Thoracic aorta (tissue), 2 donors: ENCODE results near the gene CHN2. TPM values are rescaled to one million over a fixed set of nuclear protein-coding genes. Genes with fewer than 3 reads are reported as not detected.

Experiments
- ATAC-seq: fragments of 150-250 bp; one replicate; pipeline ENCODE4 v1.8.0; 2017; ENCODE audit warnings: low read depth; ENCODE audit not compliant: insufficient number of reproducible peaks, low FRiP score
- DNase-seq: peaks from one replicate; pipeline ENCODE4 v3.0.0-alpha.2; 2020; ENCODE audit warnings: low spot score
- H3K27ac ChIP-seq, 2 donors: fragments of 200-600 bp; sonication (generic); 1 replicate in 1 of 2; 2 replicates in 1 of 2; pipeline ENCODE4 v1.5.1; 2016; ENCODE audit warnings: mild to moderate bottlenecking in 2 of 2, moderate library complexity in 2 of 2
- H3K27me3 ChIP-seq: fragments of 200-600 bp; sonication (generic); replicated peaks from 2 replicates; pipeline ENCODE4 v1.6.0; 2016; ENCODE audit warnings: mild to moderate bottlenecking; ENCODE audit not compliant: insufficient read depth
- H3K36me3 ChIP-seq: fragments of 200-600 bp; sonication (generic); one replicate; pipeline ENCODE4 v1.5.1; 2016
- H3K4me1 ChIP-seq, 2 donors: fragments of 200-600 bp; sonication (generic); 1 replicate in 1 of 2; 2 replicates in 1 of 2; pipeline versions ENCODE4 v1.5.1 to v1.6.0; 2016; ENCODE audit warnings: low read depth in 2 of 2, mild to moderate bottlenecking in 1 of 2; ENCODE audit not compliant: control insufficient read depth in 1 of 2
- H3K4me3 ChIP-seq: fragments of 200-600 bp; sonication (generic); 2 replicates; pipeline ENCODE4 v1.5.1; 2016; ENCODE audit warnings: mild to moderate bottlenecking
- H3K9me3 ChIP-seq: fragments of 200-600 bp; sonication (generic); 2 replicates; pipeline ENCODE4 v1.5.1; 2016
- total RNA-seq, 2 donors: library from RNA; depleted of rRNA; stranded (reverse); fragments of >200 nt; gene quantifications; one replicate each; pipeline versions ENCODE4 v1.1.0 to v1.2.3, GENCODE V29; 2016
- TF ChIP-seq, protein P1 (sequence below): fragments of 200-600 bp; sonication (generic); IDR thresholded peaks from one replicate; pipeline ENCODE4 v1.5.1; 2019; ENCODE audit warnings: antibody characterized with exemption

The CHN2 gene
- total RNA-seq, 2 donors from 2014 or later: 22.6 to 44.7 TPM

DNA sequence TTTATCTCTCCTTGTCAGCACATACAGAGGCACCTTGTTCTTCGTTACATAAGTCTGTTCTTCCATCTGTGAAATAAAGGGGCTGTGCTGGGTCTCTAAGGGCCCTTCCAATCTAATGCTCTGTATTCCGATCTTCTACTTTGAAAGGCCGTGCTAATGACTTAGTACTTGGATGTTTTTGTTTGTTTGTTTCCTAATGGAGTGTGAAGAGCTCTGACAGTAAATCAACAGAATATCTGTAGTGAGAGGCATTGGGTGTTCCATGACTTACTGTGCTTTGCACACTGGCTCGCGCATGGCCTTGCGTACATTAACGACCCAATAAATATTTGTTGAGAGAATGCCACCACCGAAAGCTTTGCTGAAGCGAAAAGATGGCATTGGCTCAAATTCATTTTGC is 162.1 kb downstream of the CHN2 start:
- DNase-seq: no peak
- ATAC-seq: no peak
- no peak overlapping the region for H3K4me3 ChIP-seq

DNA sequence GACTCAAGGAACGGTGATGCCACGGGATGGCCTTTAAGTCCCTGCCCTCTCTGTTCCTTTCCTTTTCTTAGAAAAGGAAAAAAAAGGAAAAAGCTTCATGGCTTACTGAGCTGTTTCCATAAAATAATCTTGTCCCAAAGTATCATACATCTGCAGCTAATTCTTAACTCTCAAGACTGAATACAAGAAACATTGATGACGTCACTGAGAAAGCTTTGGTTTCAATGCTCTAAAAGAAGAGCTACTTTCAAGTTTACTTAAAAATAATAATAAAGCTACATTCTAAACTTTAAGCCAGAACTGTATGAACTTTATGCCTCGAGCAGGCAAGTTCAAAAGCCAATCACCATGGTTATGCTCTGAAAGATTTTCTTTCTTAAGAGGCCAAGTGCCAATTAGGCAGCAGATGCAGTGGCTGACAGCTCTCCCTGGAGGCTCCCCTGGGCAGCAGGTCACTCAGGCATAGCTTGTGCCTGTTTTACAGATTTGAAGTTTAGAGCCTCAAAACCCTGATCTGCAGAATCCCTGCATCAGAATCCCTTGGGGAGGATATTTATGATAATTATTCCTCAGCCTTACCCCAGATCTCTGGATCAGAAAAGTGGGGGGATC is 165.0 kb downstream of the CHN2 start:
- no peak for ATAC-seq
- no peaks in the 10 kb centered on the region for H3K36me3 ChIP-seq
- DNase-seq: no peak

More for the DNA sequence above, 162.1 kb downstream of the CHN2 start:
- Histone ChIP-seq H3K27me3 (no peaks in the 10 kb centered on the region), H3K4me1 (no peaks in the 10 kb centered on the region), H3K9me3 (no peaks in the 10 kb centered on the region), H3K36me3 (no peaks in the 10 kb centered on the region), H3K27ac (no peak overlapping the region)
- TF ChIP-seq, protein P1, sequence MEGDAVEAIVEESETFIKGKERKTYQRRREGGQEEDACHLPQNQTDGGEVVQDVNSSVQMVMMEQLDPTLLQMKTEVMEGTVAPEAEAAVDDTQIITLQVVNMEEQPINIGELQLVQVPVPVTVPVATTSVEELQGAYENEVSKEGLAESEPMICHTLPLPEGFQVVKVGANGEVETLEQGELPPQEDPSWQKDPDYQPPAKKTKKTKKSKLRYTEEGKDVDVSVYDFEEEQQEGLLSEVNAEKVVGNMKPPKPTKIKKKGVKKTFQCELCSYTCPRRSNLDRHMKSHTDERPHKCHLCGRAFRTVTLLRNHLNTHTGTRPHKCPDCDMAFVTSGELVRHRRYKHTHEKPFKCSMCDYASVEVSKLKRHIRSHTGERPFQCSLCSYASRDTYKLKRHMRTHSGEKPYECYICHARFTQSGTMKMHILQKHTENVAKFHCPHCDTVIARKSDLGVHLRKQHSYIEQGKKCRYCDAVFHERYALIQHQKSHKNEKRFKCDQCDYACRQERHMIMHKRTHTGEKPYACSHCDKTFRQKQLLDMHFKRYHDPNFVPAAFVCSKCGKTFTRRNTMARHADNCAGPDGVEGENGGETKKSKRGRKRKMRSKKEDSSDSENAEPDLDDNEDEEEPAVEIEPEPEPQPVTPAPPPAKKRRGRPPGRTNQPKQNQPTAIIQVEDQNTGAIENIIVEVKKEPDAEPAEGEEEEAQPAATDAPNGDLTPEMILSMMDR: no peak

DNA sequence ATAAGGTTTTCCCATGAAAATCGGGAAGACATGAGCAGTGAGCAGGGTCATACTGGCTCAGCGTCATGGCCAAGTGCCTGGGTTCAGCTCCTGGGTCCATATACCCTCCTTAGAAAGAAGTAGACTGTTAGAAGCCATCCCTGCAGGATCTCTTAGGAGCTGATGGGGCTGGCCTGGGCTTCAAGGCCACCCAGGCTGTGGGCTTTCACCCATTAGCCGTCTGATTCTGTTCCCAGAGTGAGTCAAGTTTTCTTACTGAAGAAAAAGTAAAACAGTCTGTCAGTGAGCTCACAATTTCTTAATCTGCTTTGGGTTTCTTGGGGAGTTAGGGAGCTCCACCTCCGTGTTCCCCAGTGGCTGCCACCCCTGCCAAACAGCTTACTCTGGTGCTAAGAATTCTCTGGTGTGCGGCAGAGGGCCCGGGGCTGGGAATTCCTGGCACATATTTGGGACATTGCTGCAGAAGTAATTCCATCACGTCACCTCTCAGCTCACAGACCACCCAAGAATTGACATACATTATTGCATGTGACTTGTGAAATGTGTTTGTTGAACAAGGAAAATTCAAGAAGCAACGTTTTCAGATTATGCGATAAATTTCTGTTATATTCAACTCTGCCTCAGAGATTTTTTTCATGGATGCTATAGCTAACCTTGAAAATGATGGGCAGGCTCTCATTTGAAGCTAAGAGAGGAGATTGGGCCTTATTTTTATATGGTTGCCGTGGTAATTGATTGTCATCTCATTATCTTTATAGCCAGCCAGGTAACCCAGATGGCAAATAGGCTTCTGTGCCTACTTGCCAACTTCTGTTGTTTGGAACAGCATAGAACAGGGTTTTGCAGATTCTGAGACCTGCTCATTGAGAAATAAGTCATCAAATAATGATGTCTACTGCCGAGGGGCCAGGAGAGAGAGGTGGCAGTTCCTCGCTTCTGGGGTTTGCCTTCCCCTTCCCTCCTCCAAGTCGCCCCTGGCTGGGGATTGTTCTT is 166.4 kb downstream of the CHN2 start:
- H3K4me3 ChIP-seq: no peak overlapping the region
- no peaks in the 10 kb centered on the region for H3K9me3 ChIP-seq
- H3K4me1 ChIP-seq: no peaks in the 10 kb centered on the region
- H3K27ac ChIP-seq: no peak overlapping the region
- H3K36me3 ChIP-seq: no peaks in the 10 kb centered on the region
- DNase-seq (no peak), ATAC-seq (no peak)
- H3K27me3 ChIP-seq: no peaks in the 10 kb centered on the region
- TF ChIP-seq, protein P1: no peak

More for the DNA sequence above, 165.0 kb downstream of the CHN2 start:
- Histone ChIP-seq H3K4me3 (no peak overlapping the region), H3K27ac (no peak overlapping the region), H3K27me3 (no peaks in the 10 kb centered on the region), H3K9me3 (no peaks in the 10 kb centered on the region), H3K4me1 (no peaks in the 10 kb centered on the region)
- TF ChIP-seq, protein P1: no peak

DNA sequence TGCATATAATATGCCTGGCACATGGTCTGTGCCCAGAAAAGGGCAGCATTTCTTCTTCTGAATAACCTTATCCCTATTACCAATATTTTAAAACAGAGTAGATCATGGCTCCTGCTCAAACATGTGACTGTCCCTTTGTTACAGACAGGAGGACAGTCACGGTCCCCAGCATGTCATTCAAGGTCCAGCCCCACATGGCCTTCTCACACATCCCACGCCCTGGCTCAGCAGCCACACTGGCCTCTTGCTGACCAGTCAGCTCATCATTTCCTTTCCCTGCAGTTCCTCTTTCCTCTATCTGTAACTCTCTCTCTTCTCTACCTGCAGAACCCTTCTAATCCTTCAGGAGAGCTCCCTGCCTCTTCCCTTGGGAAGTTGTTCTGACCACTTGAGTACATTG is 167.8 kb downstream of the CHN2 start:
- Histone ChIP-seq H3K9me3 (no peaks in the 10 kb centered on the region), H3K27ac (no peak overlapping the region), H3K4me3 (no peak overlapping the region), H3K27me3 (no peaks in the 10 kb centered on the region), H3K36me3 (no peaks in the 10 kb centered on the region), H3K4me1 (no peaks in the 10 kb centered on the region)
- ATAC-seq (no peak), DNase-seq (no peak)
- TF ChIP-seq, protein P1: no peak
